Muscle of leg (tissue), 11 donors: ENCODE data around the gene TSN. TPM values are rescaled to one million over a fixed set of nuclear protein-coding genes. Genes with fewer than 3 reads are reported as not detected.
"Not testable (repeated sequence)": the region's sequence is repeated elsewhere in the genome, so short reads cannot be mapped to it uniquely, and the experiment has no call there.

Source experiments
- DNase-seq: peaks from one replicate; pipeline ENCODE4 v3.0.0; 2013
- H3K27ac ChIP-seq: one replicate; pipeline ENCODE4 v1.5.1; 2013; ENCODE audit warnings: mild to moderate bottlenecking, low read length, control low read depth
- H3K27me3 ChIP-seq: one replicate; pipeline ENCODE4 v1.6.1; 2013; ENCODE audit warnings: low read length; ENCODE audit not compliant: control insufficient read depth, insufficient read depth
- H3K36me3 ChIP-seq: one replicate; pipeline ENCODE4 v1.6.1; 2013; ENCODE audit warnings: low read length; ENCODE audit not compliant: control insufficient read depth, insufficient read depth
- H3K4me1 ChIP-seq: one replicate; pipeline ENCODE4 v1.6.1; 2013; ENCODE audit warnings: low read length; ENCODE audit not compliant: control insufficient read depth, insufficient read depth
- H3K4me3 ChIP-seq: one replicate; pipeline ENCODE4 v1.5.1; 2013; ENCODE audit warnings: low read length, control low read depth
- H3K9me3 ChIP-seq: replicated peaks from 2 replicates; pipeline ENCODE4 v1.6.1; 2013; ENCODE audit warnings: low read depth, low read length; ENCODE audit not compliant: control insufficient read depth
- WGBS: methylation state at CpG from one replicate; pipeline ENCODE4 v1.1.5; 2013; ENCODE audit warnings: missing lambda C conversion rate; ENCODE audit not compliant: insufficient coverage; 5-methylcytosine and 5-hydroxymethylcytosine counted together
- polyA plus RNA-seq, 8 donors: library from polyadenylated mRNA; unstranded; fragments of 120-200 nt; gene quantifications; one replicate each; pipeline versions ENCODE4 v1.2.1 to v1.2.3, GENCODE V29; 2013; ENCODE audit warnings: inconsistent platforms in 1 of 8, low replicate concordance in 1 of 8; ENCODE audit not compliant: insufficient read length in 8 of 8, insufficient read depth in 1 of 8
- total RNA-seq: library from RNA; stranded (reverse); fragments of 120-200 nt; gene quantifications from one replicate; pipeline ENCODE4 v1.2.4, GENCODE V29; 2013

The TSN gene
- total and polyA plus RNA-seq, 9 donors: 38.0 to 57.9 (median 51.2) TPM

GRCh38 chr2:121717529-121717928 lies 37.9 kb upstream of the TSN start:
- DNase-seq: no peak
- Histone ChIP-seq H3K4me3 (no peak overlapping the region), H3K9me3 (no peaks in the 10 kb centered on the region), H3K27me3 (no peaks in the 10 kb centered on the region), H3K27ac (no peak overlapping the region), H3K4me1 (no peaks in the 10 kb centered on the region), H3K36me3 (no peaks in the 10 kb centered on the region)
- WGBS: 85% methylated on average over 3 of the region's 6 CpGs

DNA sequence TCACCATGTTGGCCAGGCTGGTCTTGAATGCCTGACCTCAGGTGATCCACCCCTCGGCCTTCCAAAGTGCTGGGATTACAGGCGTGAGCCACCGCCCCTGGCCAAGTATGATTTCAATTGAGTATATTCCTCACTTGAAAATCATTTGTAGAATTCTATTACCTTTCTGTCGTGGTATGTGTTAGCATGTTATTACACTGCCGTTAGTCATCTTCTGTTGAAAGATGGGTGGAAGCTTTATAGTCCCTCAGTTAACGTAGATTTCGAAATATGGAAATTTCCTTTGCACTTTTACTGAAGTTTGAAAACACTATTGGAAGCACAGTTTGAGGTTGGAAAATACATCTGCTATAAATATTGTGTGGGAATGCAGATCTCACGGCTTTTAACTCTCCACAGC lies 33.5 kb upstream of the TSN start:
- H3K27ac ChIP-seq: no peak overlapping the region
- H3K9me3 ChIP-seq: no peaks in the 10 kb centered on the region
- peaks cover 8% of the 10 kb centered on the region for H3K36me3 ChIP-seq
- H3K27me3 ChIP-seq: no peaks in the 10 kb centered on the region
- DNase-seq: peak; percentile 51
- H3K4me1 ChIP-seq: no peaks in the 10 kb centered on the region
- WGBS: no CpG with 5 or more reads among the region's 8 CpGs
- no peak overlapping the region for H3K4me3 ChIP-seq

GRCh38 chr2:121722479-121722878 lies 33.0 kb upstream of the TSN start:
- WGBS: 53% methylated on average over 3 of the region's 5 CpGs
- H3K36me3 ChIP-seq: peaks cover 11% of the 10 kb centered on the region
- DNase-seq: no peak

DNA sequence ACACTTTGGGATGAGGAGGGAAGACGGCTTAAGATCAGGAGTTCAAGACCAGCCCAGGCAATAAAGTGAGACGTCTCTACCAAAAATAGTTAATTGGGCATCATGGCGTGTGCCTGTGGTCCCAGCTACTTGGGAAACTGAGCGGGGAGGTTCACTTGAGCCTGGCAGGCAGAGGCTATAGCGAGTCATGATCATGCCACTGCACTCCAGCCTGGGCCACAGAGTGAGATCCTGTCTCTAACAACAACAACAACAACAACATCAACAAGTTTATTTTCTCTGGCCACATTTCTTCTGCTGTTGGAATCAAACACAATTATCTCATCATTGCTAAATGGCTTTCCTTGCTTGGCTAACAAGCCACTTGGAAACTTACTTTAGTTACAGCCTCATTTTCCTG lies 32.1 kb upstream of the TSN start:
- H3K4me1 ChIP-seq: no peaks in the 10 kb centered on the region
- H3K36me3 ChIP-seq: peaks cover 11% of the 10 kb centered on the region
- no peaks in the 10 kb centered on the region for H3K9me3 ChIP-seq
- no peak for DNase-seq
- no peak overlapping the region for H3K27ac ChIP-seq
- 76% methylated on average over 5 of the region's 5 CpGs for WGBS
- H3K27me3 ChIP-seq: no peaks in the 10 kb centered on the region
- no peak overlapping the region for H3K4me3 ChIP-seq

More at GRCh38 chr2:121722479-121722878, 33.0 kb upstream of the TSN start:
- H3K9me3 ChIP-seq: no peaks in the 10 kb centered on the region
- H3K4me1 ChIP-seq: no peaks in the 10 kb centered on the region
- H3K27me3 ChIP-seq: no peaks in the 10 kb centered on the region
- H3K4me3 ChIP-seq: no peak overlapping the region
- no peak overlapping the region for H3K27ac ChIP-seq

DNA sequence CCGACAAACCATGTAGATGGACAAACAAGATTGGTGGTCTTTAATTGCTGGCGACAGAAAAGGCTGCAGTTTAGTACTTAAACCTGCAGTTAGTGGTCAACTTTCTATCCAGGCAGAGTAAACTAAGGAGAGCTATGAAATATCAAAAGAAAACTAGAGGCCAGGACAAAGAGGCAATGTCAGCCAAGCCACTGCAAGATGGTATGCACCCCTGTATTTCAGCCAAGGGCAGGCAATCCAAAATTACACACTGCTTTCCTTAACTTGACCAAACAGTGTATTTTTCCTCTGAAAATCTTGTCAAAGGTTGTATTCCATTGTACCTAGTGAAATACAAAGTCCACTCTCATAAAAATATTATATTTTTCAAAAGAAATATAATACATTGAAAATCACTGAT lies 28.1 kb upstream of the TSN start:
- H3K27me3 ChIP-seq: no peaks in the 10 kb centered on the region
- whole genome bisulfite sequencing: no CpG with 5 or more reads among the region's 2 CpGs
- H3K9me3 ChIP-seq: no peaks in the 10 kb centered on the region
- no peak overlapping the region for H3K4me3 ChIP-seq
- peaks cover 42% of the 10 kb centered on the region for H3K36me3 ChIP-seq
- H3K27ac ChIP-seq: no peak overlapping the region
- DNase-seq: no peak
- H3K4me1 ChIP-seq: no peaks in the 10 kb centered on the region

DNA sequence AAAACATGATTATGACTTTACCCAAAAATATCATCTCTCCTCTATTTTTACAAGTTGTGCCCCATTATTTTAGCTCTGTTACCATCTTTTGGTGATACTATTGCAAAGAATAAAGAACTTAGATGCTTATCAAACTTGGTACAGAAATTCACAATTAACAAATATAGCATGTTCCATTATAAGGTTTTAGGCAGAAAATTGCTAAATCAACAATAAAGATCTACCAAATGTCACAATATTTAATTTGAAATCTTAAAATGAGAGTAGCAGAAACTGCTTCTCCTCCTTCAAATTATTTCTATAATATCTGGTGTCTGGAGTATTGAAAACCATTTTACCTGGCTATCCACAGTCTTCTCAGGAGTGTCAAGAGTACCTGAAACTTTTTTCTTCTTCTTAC lies 27.5 kb upstream of the TSN start:
- Histone ChIP-seq H3K27me3 (no peaks in the 10 kb centered on the region), H3K36me3 (peaks cover 42% of the 10 kb centered on the region), H3K4me1 (no peaks in the 10 kb centered on the region), H3K9me3 (no peaks in the 10 kb centered on the region), H3K4me3 (no peak overlapping the region), H3K27ac (no peak overlapping the region)
- DNase-seq: no peak

- Histone ChIP-seq H3K36me3 (peaks cover 47% of the 10 kb centered on the region), H3K9me3 (no peaks in the 10 kb centered on the region), H3K4me3 (no peak overlapping the region), H3K4me1 (peaks cover 2% of the 10 kb centered on the region), H3K27me3 (no peaks in the 10 kb centered on the region), H3K27ac (no peak overlapping the region)
- WGBS: 87% methylated on average over 6 of the region's 6 CpGs
- no peak for DNase-seq
Observed at GRCh38 chr2:121731366-121731765, 24.1 kb upstream of the TSN start.

DNA sequence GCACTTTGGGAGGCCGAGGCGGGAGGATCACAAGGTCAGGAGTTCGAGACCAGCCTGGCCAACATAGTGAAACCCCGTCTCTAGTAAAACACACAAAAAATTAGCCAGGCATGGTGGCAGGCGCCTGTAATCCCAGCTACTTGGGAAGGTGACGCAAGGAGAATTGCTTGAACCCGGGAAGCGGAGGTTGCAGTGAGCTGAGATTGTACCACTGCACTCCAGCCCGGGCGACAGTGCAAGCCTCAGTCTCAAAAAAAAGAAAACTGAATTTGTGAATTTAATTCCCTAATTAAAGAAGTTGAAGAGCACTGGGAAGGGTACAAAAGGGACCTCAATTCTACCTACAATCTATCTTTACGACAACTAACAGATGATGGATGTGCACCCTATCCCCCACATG lies 20.9 kb upstream of the TSN start:
- not testable (repeated sequence) for H3K9me3 ChIP-seq, H3K27me3 ChIP-seq, DNase-seq, H3K4me1 ChIP-seq, H3K4me3 ChIP-seq, H3K27ac ChIP-seq
- H3K36me3 ChIP-seq: peaks cover 31% of the 10 kb centered on the region
- 86% methylated on average over 7 of the region's 11 CpGs for WGBS

DNA sequence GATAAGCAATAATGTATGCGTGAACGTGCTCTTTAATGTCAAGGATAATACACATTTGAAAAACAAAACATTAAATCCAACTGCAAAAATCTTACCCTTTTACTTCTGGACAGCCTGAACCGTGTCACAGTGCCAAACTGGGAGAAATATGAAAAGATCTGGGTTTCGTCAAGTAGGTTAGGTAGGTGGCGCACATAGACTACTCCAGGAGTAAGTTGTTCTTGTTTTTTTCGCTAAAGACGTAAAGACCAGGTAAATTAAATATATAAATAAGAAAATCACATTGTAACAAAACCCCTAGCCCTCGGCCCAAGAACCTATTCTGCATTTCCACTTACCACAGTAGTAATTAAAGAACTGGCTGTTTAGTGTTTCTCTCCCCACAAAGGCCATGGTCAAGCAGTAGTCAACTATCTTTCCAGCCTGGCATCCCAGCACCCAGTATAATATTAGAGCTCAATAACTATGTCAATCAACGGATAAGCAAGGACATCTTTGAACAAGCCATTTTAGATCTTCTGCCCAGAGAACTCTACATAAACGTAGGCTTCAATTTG lies 19.9 kb upstream of the TSN start:
- H3K27me3 ChIP-seq: no peaks in the 10 kb centered on the region
- no peaks in the 10 kb centered on the region for H3K9me3 ChIP-seq
- H3K4me1 ChIP-seq: peaks cover 2% of the 10 kb centered on the region
- H3K4me3 ChIP-seq: peak overlapping the region; percentile 90
- peaks cover 23% of the 10 kb centered on the region for H3K36me3 ChIP-seq
- no peak for DNase-seq
- 6% methylated on average over 2 of the region's 10 CpGs for WGBS
- peak overlapping the region; percentile 88 for H3K27ac ChIP-seq

- 0% methylated on average over 4 of the region's 8 CpGs for WGBS
- Histone ChIP-seq H3K27ac (peak overlapping the region; percentile 88), H3K9me3 (no peaks in the 10 kb centered on the region), H3K27me3 (no peaks in the 10 kb centered on the region), H3K4me1 (peaks cover 2% of the 10 kb centered on the region), H3K36me3 (peaks cover 19% of the 10 kb centered on the region), H3K4me3 (peak overlapping the region; percentile 90)
- no peak for DNase-seq
Observed at GRCh38 chr2:121736140-121736461, 19.4 kb upstream of the TSN start.
